Measurements from ENCODE around the gene HMX2. TPM values are rescaled to one million over a fixed set of nuclear protein-coding genes. Genes with fewer than 3 reads are reported as not detected.
"Not testable (repeated sequence)": the region's sequence is repeated elsewhere in the genome, so short reads cannot be mapped to it uniquely, and the experiment has no call there.

Gene HMX2
- total and polyA plus RNA-seq, 8 donors: 0.14 to 0.25 (median 0.17) TPM; not detected in 4

GRCh38 chr10:123175389-123176387 lies 27.8 kb downstream of the HMX2 start:
- no peak overlapping the region for H3K4me3 ChIP-seq
- intact Hi-C loops (cut with DNase I): no loop called here

GRCh38 chr10:123178390-123178789 lies 30.5 kb downstream of the HMX2 start:
- ATAC-seq; H3K27me3 ChIP-seq; DNase-seq; H3K36me3 ChIP-seq; H3K4me3 ChIP-seq; H3K9me3 ChIP-seq; H3K27ac ChIP-seq; FAIRE-seq; intact Hi-C loops (cut with DNase I); H3K4me1 ChIP-seq: not testable (repeated sequence)
- 90 to 92% methylated on average over 4 of the region's 4 CpGs for WGBS, 2 donors

More at GRCh38 chr10:123175389-123176387, 27.8 kb downstream of the HMX2 start:
- no peak overlapping the region for H3K27ac ChIP-seq
- ATAC-seq: no peak
- no peaks in the 10 kb centered on the region for H3K36me3 ChIP-seq
- no peak for FAIRE-seq
- no peaks in the 10 kb centered on the region for H3K27me3 ChIP-seq
- no peak for TF ChIP-seq CTCF (IDR thresholded peaks at IDR 0.05)
- H3K9me3 ChIP-seq: no peaks in the 10 kb centered on the region
- no peaks in the 10 kb centered on the region for H3K4me1 ChIP-seq
- WGBS, 2 donors: 71 to 76% methylated on average over 9 of the region's 9 CpGs
- DNase-seq: no peak

- Histone ChIP-seq H3K4me1 (no peaks in the 10 kb centered on the region), H3K9me3 (no peaks in the 10 kb centered on the region), H3K36me3 (no peaks in the 10 kb centered on the region), H3K4me3 (no peak overlapping the region), H3K27ac (no peak overlapping the region), H3K27me3 (no peaks in the 10 kb centered on the region)
- ATAC-seq (no peak), FAIRE-seq (no peak), DNase-seq (no peak)
- intact Hi-C loops (cut with DNase I): no loop called here
- 90 to 92% methylated on average over 7 of the region's 7 CpGs for WGBS, 2 donors
- TF ChIP-seq CTCF (IDR thresholded peaks at IDR 0.05): no peak
Measured at GRCh38 chr10:123180101-123181090, 32.5 kb downstream of the HMX2 start.

GRCh38 chr10:123183724-123184123 lies 35.8 kb downstream of the HMX2 start:
- H3K27ac ChIP-seq: no peak overlapping the region
- no peaks in the 10 kb centered on the region for H3K9me3 ChIP-seq
- H3K4me1 ChIP-seq: no peaks in the 10 kb centered on the region
- no peak for TF ChIP-seq CTCF (IDR thresholded peaks at IDR 0.05)
- no peaks in the 10 kb centered on the region for H3K36me3 ChIP-seq
- ATAC-seq (no peak), DNase-seq (no peak), FAIRE-seq (no peak)
- H3K27me3 ChIP-seq: no peaks in the 10 kb centered on the region
- 95 to 98% methylated on average over 2 of the region's 2 CpGs for WGBS, 2 donors
- no peak overlapping the region for H3K4me3 ChIP-seq
- intact Hi-C loops (cut with DNase I): no loop called here

GRCh38 chr10:123187781-123188180 lies 39.8 kb downstream of the HMX2 start:
- TF ChIP-seq CTCF (IDR thresholded peaks at IDR 0.05): no peak
- no peak for DNase-seq
- Histone ChIP-seq H3K4me3 (no peak overlapping the region), H3K4me1 (no peaks in the 10 kb centered on the region), H3K36me3 (no peaks in the 10 kb centered on the region), H3K27me3 (no peaks in the 10 kb centered on the region), H3K27ac (no peak overlapping the region), H3K9me3 (no peaks in the 10 kb centered on the region)
- WGBS, 2 donors: 94 to 97% methylated on average over 5 of the region's 5 CpGs
- no peak for FAIRE-seq
- no peak for ATAC-seq
- intact Hi-C loops (cut with DNase I): no loop called here

Data from pancreas (tissue), 10 donors.